ENCODE data around the gene CSTF2T. TPM values are rescaled to one million over a fixed set of nuclear protein-coding genes. Genes with fewer than 3 reads are reported as not detected.

The CSTF2T gene
- total and polyA plus RNA-seq, 2 experiments from 2014 or later, result 8.2 to 28.5 TPM

DNA sequence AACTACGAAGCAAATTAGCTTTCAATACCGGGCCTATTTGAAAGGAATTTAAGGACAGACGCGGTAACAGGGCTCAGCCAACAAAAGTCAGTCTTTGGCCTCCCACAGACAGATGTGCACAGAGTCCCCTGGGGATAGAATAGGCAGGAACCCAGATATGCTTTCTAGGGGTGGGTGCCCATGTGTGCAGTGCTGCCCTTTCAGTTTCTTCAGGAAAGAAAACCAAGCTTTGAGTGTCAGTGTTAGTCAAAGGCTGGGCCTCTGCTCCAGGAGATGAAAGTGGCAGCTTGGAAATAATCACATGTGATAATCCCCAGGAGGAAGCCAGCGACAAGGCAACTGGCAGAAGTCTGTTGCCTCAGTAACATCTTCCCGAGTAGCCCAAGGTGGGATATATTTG lies 43.8 kb upstream of the CSTF2T start:
- Histone ChIP-seq H3K9me3 (ENCODE audit: low read depth) (no peaks in the 10 kb centered on the region), H3K36me3 (no peaks in the 10 kb centered on the region)
- peak in 1 of 2 donors; percentile 18 for DNase-seq (ENCODE audit: low read depth in 1 of 2, low spot score in 1 of 2)

GRCh38 chr10:51733057-51733456 lies 33.7 kb upstream of the CSTF2T start:
- no peaks in the 10 kb centered on the region for H3K36me3 ChIP-seq
- no peak overlapping the region for H3K27ac ChIP-seq
- DNase-seq (ENCODE audit: low read depth in 1 of 2, low spot score in 1 of 2), result peak in 1 of 2 donors; percentile 24
- H3K27me3 ChIP-seq, result no peaks in the 10 kb centered on the region
- H3K9me3 ChIP-seq (ENCODE audit: low read depth), result no peaks in the 10 kb centered on the region
- no peaks in the 10 kb centered on the region for H3K4me1 ChIP-seq (ENCODE audit: low read depth)
- no peak overlapping the region for H3K4me3 ChIP-seq
- TF ChIP-seq CTCF (IDR thresholded peaks at IDR 0.05; ENCODE audit: low read depth, low read length), result no peak

More for the DNA sequence above, 43.8 kb upstream of the CSTF2T start:
- Histone ChIP-seq H3K4me3 (no peak overlapping the region), H3K4me1 (ENCODE audit: low read depth) (no peaks in the 10 kb centered on the region), H3K27ac (no peak overlapping the region), H3K27me3 (no peaks in the 10 kb centered on the region)
- TF ChIP-seq CTCF (IDR thresholded peaks at IDR 0.05; ENCODE audit: low read depth, low read length), result no peak

- Histone ChIP-seq H3K4me1 (ENCODE audit: low read depth) (no peaks in the 10 kb centered on the region), H3K9me3 (ENCODE audit: low read depth) (no peaks in the 10 kb centered on the region), H3K4me3 (no peak overlapping the region), H3K27me3 (no peaks in the 10 kb centered on the region), H3K36me3 (no peaks in the 10 kb centered on the region), H3K27ac (no peak overlapping the region)
- TF ChIP-seq CTCF (IDR thresholded peaks at IDR 0.05; ENCODE audit: low read depth, low read length), result no peak
- DNase-seq (ENCODE audit: low read depth in 1 of 2, low spot score in 1 of 2), result no peak
Observed at GRCh38 chr10:51729822-51730555, 30.6 kb upstream of the CSTF2T start.

DNA sequence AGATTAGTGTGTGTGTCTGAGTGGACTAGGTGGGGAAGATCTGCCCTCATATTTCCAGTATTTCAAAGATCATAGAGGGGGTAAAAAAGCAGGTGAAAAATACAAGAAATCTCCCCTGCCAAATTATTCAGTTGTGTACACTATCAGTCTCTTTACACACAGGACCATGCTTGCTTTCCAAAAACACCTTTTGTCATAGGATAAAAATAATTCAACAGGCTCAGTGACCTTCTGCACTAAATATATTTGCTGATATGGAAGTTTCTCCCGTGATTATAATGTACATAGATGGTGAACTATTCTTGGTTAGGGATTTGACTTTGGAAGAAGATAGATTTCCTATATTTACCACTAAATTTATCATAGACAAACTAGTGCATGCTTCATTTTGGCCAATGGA lies 24.6 kb upstream of the CSTF2T start:
- no peak for DNase-seq (ENCODE audit: low read depth in 1 of 2, low spot score in 1 of 2)
- no peaks in the 10 kb centered on the region for H3K27me3 ChIP-seq
- no peaks in the 10 kb centered on the region for H3K9me3 ChIP-seq (ENCODE audit: low read depth)
- H3K4me1 ChIP-seq (ENCODE audit: low read depth), result no peaks in the 10 kb centered on the region
- H3K27ac ChIP-seq, result no peak overlapping the region
- TF ChIP-seq CTCF (IDR thresholded peaks at IDR 0.05; ENCODE audit: low read depth, low read length), result no peak
- H3K4me3 ChIP-seq, result no peak overlapping the region
- no peaks in the 10 kb centered on the region for H3K36me3 ChIP-seq

DNA sequence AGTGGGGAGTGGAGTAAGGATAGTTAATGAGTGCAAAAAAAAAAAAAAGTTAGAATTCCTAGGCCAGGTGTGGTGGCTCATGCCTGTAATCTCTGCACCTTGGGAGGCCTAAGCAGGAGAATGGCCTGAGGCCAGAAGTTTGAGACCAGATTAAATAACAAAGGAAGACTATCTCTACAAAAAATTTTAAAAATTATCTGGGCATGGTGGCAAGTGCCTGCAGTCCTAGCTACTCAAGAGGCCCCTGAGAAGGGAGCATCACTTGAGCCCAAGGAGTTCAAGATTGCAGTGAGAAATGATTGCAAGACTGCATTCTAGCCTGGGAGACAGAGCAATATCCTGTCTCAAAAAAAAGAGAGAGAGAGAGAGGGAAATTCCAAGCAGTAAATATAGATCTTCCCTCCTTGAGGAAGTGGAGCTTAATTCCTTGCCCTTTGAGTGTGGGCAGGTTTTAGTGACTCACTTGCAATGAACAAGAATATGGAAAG lies 19.5 kb upstream of the CSTF2T start:
- no peaks in the 10 kb centered on the region for H3K27me3 ChIP-seq
- no peaks in the 10 kb centered on the region for H3K4me1 ChIP-seq (ENCODE audit: low read depth)
- no peak overlapping the region for H3K4me3 ChIP-seq
- no peaks in the 10 kb centered on the region for H3K9me3 ChIP-seq (ENCODE audit: low read depth)
- H3K27ac ChIP-seq, result no peak overlapping the region
- no peaks in the 10 kb centered on the region for H3K36me3 ChIP-seq
- peak in 1 of 2 donors; percentile 72 for DNase-seq (ENCODE audit: low read depth in 1 of 2, low spot score in 1 of 2)
- no peak for TF ChIP-seq CTCF (IDR thresholded peaks at IDR 0.05; ENCODE audit: low read depth, low read length)
